Activated T-cell treated with anti-CD3 and anti-CD28 coated beads for 48 hours (primary cell): ENCODE results near the gene INTS4.
"Not testable (repeated sequence)": the region's sequence is repeated elsewhere in the genome, so short reads cannot be mapped to it uniquely, and the experiment has no call there.

ENCODE experiments used
- DNase-seq: peaks from one replicate; pipeline ENCODE4 v3.0.0-alpha.2; 2020; ENCODE audit warnings: low read depth

The INTS4 gene

DNA sequence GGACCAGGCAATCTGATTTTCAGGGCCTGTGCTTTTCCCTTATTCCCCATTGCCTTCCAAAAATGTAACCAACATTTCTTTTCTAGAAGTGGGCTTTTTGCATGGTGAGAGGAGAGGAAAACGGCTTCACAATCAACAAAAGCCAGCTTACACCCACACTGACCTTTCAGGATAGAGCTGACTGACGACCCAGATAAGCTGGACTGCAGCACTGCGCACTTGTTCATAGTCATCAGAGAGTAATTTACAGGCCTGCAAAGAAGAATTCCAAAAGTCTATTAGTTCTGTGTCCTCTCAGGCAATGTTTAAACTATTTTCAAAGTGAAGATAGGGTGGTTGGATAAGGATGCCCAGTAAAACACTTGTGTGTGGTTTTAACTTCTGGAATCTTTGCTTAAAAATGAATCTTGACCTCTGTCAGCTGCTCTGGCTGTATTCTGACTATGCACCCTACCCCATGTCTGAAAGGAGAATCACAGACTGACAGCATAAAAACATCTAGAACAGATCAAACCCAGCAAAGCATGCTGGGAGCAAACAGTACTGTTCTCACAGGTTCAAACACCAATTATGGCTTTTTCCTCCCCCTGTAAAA lies 35.8 kb downstream of the INTS4 start:
- DNase-seq, result not testable (repeated sequence)

DNA sequence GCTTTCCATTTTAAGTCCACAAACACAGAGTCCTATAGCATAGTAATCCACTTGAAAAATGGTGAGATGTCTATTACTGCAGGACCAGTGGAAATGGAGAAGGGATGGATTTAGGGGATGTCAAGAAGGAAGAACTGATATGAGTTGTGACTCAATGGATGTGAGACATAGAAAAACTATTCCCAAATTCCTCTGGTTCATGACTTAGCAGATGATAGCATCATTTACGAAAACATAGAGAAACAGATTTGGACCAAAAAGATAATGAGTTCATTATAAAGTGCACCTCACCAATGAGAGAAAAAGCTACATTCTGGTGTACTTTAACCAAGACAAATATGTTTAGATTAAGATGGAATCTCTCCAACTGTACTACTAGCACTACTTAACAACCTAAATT lies 51.2 kb downstream of the INTS4 start:
- not testable (repeated sequence) for DNase-seq

DNA sequence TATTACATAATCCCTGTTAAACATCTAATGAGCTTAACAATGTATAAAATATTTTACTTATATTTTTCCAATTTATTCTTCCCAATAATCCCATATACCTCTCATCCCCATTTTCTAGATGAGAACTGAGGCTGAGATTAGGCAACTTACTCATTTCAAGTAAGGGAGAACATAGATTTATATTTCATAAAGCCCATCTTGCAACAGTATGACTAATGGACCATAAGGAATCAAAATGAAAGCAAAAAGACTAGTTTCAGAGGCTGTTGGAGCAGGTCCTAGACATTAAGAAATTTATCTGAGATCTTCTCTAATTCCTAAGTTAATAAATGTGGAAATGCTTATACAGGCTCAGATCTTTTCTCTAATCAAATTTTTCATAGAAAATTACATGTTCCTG lies 52.0 kb downstream of the INTS4 start:
- DNase-seq, result not testable (repeated sequence)

DNA sequence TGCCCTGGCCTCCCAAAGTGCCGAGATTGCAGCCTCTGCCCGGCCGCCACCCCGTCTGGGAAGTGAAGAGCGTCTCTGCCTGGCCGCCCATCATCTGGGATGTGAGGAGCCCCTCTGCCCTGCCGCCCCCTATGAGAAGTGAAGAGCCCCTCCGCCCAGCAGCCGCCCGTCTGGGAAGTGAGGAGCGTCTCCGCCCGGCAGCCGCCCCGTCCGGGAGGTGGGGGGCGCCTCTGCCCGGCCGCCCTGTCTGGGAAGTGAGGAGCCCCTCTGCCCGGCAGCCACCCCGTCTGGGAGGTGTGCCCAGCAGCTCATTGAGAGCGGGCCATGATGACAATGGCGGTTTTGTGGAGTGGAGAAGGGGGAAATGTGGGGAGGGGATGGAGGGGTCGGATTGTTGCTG lies 60.9 kb downstream of the INTS4 start:
- DNase-seq, result not testable (repeated sequence)

DNA sequence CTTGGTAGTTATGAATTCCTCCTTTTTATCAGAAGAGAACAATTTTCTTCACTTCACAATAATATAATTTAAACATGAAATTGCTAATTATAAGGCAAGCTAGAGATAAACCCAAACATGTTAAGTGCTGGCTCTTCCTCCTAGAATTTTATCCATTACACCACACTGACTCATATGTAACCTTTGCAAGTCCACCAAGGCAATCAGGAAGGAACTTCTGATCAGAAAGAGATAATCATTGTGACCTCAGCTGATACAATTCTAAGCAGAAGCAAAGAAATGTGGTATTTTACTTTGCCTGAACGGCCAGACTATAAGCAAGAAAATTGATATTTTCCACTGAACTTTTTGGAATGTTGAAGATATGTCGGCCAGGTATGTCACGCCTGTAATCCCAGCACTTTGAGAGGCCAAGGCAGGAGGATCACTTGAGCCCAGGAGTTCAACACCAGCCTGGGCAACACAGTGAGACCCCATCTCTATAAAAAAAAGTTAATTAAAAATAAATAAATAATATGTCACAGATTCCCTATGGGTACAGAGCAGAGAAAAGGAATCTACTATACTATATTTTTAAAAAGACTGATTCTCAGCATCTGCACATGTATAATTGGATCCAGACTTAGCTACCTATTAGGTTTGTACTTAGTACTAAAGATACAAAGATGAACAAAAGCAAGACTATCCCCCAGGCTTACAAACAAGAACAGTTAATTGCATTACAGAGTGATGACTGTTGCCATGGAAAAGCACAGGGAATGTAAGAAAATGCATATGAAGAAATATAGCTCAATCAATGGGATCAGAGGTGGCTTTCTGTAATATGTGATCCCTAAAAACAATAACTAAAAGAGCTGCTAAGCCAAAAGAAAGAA lies 63.9 kb downstream of the INTS4 start:
- not testable (repeated sequence) for DNase-seq

DNA sequence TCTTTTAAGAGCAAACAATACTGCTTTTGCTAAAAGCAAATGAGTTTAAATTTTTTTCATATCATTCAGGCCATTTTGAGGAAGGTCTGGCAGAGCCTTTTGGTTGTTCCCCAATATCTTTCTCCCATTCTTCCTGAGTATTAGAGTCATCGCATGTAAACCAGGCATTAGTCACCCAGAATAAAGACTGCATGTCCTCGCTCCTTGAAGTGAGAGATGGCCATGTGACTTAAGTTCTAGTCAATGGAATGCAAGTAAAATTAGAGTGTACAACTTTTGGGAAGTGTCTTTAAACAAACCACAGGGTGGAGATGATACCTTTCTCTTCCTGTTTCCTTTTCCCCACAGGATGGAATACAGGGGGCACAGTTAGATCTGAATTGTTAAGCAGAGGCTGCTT lies 76.8 kb downstream of the INTS4 start:
- DNase-seq, result not testable (repeated sequence)

DNA sequence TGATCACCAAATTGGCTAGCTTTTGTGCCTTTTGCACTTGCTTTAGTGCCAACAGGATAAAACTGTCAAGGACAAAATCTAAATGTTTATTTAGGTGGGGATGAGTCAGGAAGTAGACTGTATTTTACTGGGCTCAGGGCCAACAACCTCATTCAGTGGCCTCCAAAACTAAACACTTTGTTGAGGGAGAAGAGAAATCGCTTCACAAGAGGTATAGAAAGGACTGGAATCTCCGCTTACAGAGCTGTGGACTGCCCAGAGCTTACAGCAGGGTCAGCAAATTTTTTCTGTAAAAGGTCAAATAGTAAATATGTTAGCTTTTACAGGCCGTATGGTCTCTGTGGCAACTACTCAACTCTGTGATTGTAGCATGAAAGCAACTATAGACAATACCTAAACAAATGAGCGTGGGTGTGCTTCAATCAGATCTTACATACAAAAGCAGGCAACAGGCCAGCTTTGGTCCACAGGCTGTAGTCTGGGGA lies 80.1 kb downstream of the INTS4 start:
- DNase-seq, result not testable (repeated sequence)

DNA sequence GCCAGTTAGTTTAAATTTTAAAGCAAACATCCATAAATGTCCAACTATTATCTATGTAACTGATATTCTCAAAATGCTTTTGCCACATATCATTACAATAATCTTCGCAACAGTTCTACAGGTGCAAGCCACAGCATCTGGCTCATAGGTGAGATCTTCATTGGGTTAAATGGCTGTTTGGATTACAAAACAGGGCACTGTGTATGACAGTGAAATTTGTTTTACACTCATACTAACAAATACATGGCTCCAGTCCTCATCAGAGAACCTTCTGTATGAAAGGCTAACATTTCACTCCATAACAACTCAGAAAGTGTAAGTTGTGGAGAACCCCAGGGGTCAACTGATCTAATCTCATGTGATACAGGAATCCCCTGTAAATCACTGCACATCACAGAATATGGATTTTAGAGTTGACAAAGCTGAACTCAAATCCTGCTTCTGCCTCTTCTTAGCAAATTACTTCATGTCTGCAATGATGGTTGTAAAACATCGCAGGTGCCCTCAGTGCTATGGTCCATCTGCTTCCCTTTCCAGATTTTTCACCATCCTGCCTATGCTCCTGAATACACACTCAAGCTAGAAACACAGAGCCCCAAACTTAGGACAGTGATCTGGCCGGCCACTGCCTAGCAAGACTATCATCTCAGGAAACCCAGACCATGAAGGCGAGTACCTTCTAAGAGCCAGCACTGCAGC lies 80.7 kb downstream of the INTS4 start:
- not testable (repeated sequence) for DNase-seq

DNA sequence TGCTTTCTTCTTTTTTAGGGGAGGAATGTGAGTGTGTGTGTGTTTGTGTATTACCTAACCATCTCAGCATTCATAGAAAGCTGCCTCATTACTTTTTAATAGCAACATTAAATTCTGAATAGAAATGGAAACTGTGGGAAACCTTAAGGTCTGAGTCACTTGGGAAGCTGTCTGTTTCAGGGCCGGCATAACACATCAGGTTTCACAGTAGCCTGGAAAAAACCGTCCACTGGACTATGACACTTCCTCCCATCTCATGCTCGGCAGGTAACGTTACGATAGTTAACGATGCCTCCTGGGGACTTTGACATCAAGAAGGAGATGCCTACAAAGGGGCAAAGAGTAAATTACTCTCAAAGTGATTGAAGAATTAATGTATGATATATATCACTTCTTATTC lies 83.6 kb downstream of the INTS4 start:
- not testable (repeated sequence) for DNase-seq

DNA sequence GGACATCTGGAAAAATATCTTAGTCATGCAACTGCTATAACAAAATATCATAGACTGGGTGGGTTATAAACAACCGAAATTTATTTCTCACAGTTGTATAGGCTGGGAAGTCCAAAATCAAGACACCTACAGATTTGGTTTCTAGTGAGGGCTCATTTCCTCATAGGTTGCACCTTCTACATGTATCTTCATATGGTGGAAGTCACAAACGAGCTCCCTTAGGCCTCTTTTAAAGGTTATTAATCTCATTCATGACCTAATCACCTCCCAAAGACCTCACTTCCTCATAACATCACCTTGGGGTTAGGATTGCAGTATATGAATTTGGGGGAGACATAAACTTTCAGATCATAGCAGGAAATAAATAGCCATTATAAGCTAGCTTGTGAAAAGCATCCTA lies 85.2 kb downstream of the INTS4 start:
- DNase-seq, result no peak

DNA sequence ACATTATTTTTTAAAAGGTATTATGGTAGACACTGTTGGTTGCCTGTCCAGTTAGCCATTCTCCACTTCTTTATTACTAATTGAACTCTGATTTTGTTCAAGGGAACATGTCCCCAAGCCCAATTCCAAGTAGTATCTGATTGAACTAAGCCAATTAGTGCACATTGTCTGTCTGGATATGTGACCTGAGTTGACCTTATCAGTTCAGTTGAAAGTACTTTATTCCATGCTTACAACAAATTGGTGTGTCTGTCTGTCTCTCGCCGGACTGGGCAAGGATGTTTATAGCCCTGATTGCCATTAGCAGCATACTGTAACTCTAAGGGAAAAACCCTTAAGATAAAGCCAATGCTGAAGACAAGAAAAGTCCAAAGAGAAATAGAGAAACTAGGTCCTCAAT lies 85.6 kb downstream of the INTS4 start:
- no peak for DNase-seq

DNA sequence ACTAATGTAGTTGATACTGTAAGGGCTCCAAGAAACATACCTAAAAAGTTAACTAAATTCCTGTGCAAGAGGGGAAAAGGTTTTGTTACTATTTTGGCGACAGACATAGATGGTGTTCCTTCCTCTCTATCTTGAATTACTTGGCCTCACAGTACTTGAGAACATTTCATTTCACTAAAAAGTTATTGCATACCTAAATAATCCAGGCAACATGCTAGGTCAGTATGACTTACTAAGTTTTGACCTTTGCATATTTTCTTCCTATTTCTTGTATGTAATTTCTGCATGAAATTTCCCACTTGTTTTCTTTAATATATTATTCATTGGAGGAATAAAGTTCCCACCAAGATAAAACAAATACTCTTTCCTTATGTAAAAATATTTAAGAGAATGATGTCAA lies 99.5 kb downstream of the INTS4 start:
- not testable (repeated sequence) for DNase-seq

DNA sequence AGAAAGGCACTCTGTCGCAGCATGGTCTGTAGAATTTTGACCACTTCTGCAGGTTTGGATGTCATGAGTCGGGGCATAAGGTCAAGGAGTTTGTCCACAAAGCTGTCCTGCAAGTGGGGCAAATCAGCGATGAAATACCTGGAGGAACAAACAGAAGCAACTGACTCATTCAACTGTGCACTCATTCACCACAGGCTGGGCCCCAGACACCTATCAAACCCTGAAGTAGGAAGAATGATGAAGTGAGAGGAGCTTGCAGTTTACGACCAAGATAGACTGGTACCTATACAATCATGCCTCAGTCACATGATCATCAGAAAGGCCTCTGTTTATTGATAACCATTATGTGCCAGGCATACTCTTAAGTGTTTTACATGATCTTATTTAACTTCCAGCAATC lies 102.8 kb downstream of the INTS4 start:
- not testable (repeated sequence) for DNase-seq

DNA sequence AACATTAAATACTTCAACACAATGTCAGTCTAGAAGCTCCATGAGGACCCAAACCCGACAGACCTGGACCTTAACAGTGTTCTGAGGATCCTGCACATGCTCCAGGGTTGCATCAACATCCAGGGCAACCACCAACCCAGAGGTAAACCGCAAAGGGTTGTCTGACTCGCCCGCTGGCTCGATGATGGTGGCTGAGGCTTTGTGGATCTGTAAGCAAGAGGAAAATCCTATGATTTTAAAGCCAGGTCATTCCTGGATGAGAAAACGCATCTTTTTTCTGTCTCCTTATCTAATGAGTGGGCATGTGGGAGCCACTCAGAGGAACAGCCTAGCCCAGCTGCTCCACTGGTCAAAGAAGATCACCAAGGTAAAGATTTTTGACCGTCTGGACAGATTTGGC lies 103.2 kb downstream of the INTS4 start:
- DNase-seq, result not testable (repeated sequence)

DNA sequence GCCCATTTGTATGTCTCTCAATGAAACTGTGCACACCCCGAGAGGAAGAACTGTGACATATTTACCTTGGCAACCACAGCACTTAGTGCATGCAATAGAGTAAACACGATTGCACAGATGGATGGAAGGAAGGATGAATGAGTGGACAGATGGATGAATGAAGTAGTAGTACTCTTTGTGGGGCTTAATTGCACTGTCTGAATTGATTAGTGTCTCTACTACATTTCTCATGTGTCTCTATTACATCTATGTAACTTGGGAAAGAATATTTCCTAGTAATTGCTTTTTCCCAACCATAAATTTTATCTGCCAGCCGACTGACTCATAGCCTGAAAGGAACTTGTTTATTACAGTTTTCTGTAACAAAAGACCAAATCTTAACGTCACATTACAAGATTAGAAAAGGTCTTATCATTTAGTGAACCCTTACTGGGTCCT lies 103.8 kb downstream of the INTS4 start:
- DNase-seq, result not testable (repeated sequence)

DNA sequence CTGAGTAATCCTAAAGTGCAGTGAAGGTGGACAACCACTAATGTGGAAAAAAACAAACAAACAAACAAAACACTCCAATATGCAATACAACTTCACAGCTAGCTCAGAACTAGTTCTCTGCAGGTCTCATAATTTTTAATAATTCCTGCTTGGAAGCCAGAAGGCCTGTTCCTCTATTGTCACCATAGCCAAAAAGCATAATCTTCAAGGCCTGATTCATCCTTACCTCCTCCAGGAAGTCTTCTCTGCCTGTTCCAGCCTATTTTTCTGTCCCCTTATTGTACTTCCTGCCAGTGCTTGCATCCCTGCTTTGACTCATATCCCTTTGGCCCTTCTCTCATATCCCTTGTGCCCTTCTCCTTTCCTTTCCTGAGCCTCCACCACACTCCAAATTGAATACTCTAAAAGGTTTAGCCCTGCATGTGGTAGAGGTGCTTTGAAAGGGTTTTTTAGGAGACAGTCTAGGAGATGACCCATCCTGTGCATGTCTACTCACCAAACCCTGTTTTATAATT lies 104.3 kb downstream of the INTS4 start:
- DNase-seq, result not testable (repeated sequence)

DNA sequence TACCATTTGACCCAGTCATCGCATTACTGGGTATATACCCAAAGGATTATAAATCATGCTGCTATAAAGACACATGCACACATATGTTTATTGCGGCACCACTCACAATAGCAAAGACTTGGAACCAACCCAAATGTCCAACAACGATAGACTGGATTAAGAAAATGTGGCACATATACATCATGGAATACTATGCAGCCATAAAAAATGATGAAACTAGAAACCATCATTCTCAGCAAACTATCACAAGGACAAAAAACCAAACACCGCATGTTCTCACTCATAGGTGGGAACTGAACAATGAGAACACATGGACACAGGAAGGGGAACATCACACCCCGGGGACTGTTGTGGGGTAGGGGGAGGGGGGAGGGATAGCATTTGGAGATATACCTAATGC lies 105.4 kb downstream of the INTS4 start:
- DNase-seq, result not testable (repeated sequence)

DNA sequence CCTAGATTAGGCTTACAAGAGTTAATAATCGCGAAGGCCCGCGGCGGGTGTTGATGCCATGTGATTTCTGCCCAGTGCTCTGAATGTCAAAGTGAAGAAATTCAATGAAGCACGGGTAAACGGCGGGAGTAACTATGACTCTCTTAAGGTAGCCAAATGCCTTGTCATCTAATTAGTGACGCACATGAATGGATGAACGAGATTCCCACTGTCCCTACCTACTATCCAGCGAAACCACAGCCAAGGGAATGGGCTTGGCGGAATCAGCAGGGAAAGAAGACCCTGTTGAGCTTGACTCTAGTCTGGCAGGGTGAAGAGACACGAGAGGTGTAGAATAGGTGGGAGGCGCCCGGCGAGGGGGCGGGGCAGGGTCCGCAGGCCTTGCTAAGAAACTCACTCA lies 108.1 kb downstream of the INTS4 start:
- DNase-seq, result no peak

DNA sequence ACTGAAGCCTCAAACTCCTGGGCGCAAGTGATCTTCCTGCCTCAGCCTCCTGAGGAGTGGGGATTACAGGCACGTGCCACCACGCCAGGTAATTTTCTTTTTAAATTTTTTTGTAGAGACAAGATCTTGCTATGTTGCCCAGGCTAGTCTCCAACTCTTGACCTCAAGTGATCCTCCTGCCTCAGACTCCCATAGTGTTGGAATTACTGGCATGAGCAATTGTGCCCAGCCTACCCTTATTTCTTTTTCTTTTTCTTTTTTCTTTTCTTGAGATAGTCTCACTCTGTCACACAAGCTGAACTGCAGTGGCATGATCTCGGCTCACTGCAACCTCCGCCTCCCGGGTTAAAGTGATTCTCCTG lies 109.7 kb downstream of the INTS4 start:
- DNase-seq, result no peak

DNA sequence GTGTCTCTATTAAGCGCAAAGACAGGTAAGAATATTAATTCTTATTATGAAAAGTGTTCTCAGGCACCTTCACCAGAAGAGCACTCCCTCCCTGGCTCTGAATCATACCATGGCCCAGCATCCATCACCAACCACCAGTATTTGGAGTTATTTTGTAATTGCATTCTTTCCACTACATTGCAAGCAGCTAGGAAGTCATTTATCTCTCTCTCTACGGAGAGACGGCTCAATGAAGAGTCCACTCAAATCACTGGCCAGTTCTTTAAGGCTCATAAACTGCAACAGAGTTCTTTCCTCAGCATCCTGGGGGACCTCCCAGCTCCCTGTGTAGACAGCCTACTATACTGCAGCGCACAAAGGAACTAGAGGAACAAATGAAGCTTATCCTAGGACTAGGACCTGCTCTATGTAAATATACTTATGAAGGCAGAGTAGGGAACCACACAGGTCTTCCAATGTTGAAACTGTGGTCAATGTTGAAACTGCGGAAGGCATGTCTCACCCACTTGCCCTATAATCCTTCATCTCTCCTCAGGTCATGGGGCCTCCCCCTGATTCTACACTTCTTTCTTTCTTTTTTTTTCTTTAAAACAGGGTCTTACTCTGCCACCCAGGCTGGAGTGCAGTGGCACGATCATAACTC lies 110.2 kb downstream of the INTS4 start:
- no peak for DNase-seq

DNA sequence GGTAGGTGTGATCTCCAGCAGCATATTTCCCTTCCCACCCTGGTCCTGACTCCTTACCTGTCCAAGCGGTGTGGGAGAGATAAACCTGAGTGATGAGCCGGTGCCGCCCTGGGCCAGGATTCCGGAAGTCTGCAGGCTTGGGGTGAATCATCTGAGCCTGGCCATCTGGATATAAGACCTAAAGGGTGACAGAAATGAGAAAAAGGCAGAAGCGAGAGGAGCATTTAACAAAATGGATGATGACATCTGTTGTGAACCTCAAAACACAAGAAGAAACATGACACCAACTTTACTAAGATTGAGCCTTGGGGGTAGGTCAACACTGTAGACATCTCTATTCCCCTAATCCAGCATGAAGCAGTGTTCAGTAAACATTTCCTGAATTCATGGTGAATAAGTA lies 110.7 kb downstream of the INTS4 start:
- no peak for DNase-seq

DNA sequence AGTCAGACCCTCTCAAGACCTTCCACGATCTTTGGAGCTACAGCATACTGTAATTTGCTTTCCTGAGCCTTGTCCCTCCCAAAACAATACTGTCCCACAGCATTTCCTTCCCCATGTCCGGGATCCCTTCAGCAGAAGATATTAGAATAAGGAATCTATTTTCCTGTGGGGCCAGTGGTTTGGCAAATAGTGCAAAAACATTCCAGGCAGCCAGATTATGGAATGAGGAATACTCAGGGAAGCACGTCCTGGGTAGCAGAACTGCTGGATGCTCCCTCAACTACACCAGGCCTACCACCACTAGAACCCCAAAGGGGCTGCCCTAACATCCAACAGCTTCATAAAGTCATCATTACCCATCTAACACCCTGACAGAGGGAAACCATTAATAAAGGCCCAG lies 112.1 kb downstream of the INTS4 start:
- DNase-seq, result no peak
